NCI-H524 (cell line): ENCODE measurements around the gene TCL1B.

Experiments
- DNase-seq, 2 experiments: peaks; one replicate each; lab custom pipeline; 2025; lab: John Stamatoyannopoulos, UW

The TCL1B gene

GRCh38 chr14:95685978-95686922, at the start of gene TCL1B:
Gene TCL1B (plus strand): TSS chr14:95686426. CDS start chr14:95686468, 42 bp downstream.
- no peak for DNase-seq

- no peak for DNase-seq
Observed at GRCh38 chr14:95644981-95645380, 41.2 kb upstream of the TCL1B start.

- DNase-seq = no peak
Observed at GRCh38 chr14:95645389-95645996, 40.7 kb upstream of the TCL1B start.

GRCh38 chr14:95647926-95648325, 38.3 kb upstream of the TCL1B start:
- DNase-seq = no peak

GRCh38 chr14:95649230-95649629, 37.0 kb upstream of the TCL1B start:
- no peak for DNase-seq

GRCh38 chr14:95651028-95651427, 35.2 kb upstream of the TCL1B start:
- DNase-seq = no peak

GRCh38 chr14:95651821-95652583, 34.2 kb upstream of the TCL1B start:
- DNase-seq = no peak

- no peak for DNase-seq
Observed at GRCh38 chr14:95652690-95653089, 33.5 kb upstream of the TCL1B start.

GRCh38 chr14:95655461-95655860, 30.8 kb upstream of the TCL1B start:
- no peak for DNase-seq

- no peak for DNase-seq
Observed at GRCh38 chr14:95656634-95657033, 29.6 kb upstream of the TCL1B start.

- no peak for DNase-seq
Observed at GRCh38 chr14:95657454-95657853, 28.8 kb upstream of the TCL1B start.

- DNase-seq = no peak
Observed at GRCh38 chr14:95659293-95659989, 26.8 kb upstream of the TCL1B start.

GRCh38 chr14:95659990-95660385, 26.2 kb upstream of the TCL1B start:
- DNase-seq = no peak

GRCh38 chr14:95660651-95661515, 25.3 kb upstream of the TCL1B start:
- DNase-seq = no peak

GRCh38 chr14:95662376-95663186, 23.6 kb upstream of the TCL1B start:
- DNase-seq = no peak

GRCh38 chr14:95663226-95663797, 22.9 kb upstream of the TCL1B start:
- DNase-seq = no peak

GRCh38 chr14:95664066-95664465, 22.2 kb upstream of the TCL1B start:
- DNase-seq = no peak

GRCh38 chr14:95664546-95664945, 21.7 kb upstream of the TCL1B start:
- DNase-seq = no peak

GRCh38 chr14:95665530-95665929, 20.7 kb upstream of the TCL1B start:
- peak in 1 of 2 experiments; percentile 54 for DNase-seq

GRCh38 chr14:95666450-95666849, 19.8 kb upstream of the TCL1B start:
- no peak for DNase-seq
